ENCODE results near the gene AK9.

The AK9 gene

DNA sequence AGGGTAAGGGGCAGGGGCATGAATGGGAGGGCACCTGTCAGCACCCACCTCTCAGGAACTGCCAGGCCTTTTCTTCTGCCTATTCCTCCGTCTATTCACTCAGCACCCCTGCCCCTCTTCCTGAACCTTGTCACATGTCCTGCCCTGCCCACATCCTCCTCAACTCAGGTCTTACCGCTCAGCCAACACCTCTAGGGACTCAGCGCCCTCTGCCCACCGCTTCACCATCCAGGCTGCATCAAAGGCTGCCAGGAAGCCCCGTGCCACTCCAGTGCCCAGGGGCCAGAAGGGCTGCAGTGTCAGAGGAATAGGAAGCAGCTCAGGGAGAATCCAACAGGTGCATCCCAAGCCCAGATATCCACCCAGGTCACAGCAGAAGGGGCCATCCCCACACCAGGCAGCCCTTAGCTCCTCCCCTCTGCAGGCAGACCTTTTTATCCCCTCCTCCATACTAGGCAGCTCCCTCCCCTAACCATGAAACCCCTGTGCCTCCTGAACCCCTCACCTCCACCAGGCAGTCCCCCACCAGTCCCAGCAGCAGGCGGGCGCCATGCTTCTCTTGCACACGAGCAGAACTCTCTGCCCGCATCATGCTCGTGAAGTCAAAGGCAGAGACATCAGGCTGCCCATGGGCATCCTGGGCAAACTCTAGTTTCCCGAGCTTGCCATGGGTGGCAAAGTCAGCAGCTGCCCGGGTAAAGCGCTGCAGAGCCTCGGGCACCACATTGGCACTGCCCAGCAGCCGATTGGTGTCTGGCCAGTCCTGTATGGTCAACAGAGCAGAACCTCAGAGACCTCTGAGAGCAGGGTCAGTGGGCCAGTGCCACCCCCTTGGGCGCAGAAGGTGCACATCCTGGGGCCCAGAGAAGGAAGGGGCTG lies 241.0 kb downstream of the AK9 start:
- no peaks in the 10 kb centered on the region for H3K9me2 ChIP-seq (replicated peaks; ENCODE audit: low read depth, low read length)
- TF ChIP-seq, protein P1, sequence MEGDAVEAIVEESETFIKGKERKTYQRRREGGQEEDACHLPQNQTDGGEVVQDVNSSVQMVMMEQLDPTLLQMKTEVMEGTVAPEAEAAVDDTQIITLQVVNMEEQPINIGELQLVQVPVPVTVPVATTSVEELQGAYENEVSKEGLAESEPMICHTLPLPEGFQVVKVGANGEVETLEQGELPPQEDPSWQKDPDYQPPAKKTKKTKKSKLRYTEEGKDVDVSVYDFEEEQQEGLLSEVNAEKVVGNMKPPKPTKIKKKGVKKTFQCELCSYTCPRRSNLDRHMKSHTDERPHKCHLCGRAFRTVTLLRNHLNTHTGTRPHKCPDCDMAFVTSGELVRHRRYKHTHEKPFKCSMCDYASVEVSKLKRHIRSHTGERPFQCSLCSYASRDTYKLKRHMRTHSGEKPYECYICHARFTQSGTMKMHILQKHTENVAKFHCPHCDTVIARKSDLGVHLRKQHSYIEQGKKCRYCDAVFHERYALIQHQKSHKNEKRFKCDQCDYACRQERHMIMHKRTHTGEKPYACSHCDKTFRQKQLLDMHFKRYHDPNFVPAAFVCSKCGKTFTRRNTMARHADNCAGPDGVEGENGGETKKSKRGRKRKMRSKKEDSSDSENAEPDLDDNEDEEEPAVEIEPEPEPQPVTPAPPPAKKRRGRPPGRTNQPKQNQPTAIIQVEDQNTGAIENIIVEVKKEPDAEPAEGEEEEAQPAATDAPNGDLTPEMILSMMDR (conservative IDR thresholded peaks at IDR 0.05; ENCODE audit: low read length), result peak; percentile 43
- TF ChIP-seq EZH2phosphoT487 (IDR thresholded peaks at IDR 0.05; ENCODE audit: borderline replicate concordance), result no peak
- H3K4me3 ChIP-seq (ENCODE audit: low read length, poor library complexity, severe bottlenecking), result peak overlapping the region; percentile 51
- peak overlapping the region; percentile 52 for H3K9ac ChIP-seq (ENCODE audit: low read depth, low read length, poor library complexity, severe bottlenecking)
- H3K4me1 ChIP-seq (ENCODE audit: insufficient read depth, low read length, poor library complexity, severe bottlenecking), result peaks cover 55% of the 10 kb centered on the region
- peaks cover 35% of the 10 kb centered on the region; the same call in 1 of the 2 replicates for H3K36me3 ChIP-seq (ENCODE audit: insufficient read depth, low read length)
- no peaks in the 10 kb centered on the region for H3K9me3 ChIP-seq (ENCODE audit: insufficient read depth, low read depth, low read length)
- peaks cover 2% of the 10 kb centered on the region for H4K20me1 ChIP-seq (ENCODE audit: insufficient read depth, low read length, poor library complexity, severe bottlenecking)
- H3K4me2 ChIP-seq (ENCODE audit: low read depth, low read length, poor library complexity, severe bottlenecking), result peak overlapping the region; percentile 72
- H3K79me2 ChIP-seq (ENCODE audit: insufficient read depth, low read length), result peaks cover 48% of the 10 kb centered on the region
- no peaks in the 10 kb centered on the region for H3F3A ChIP-seq (ENCODE audit: low read depth)
- no peaks in the 10 kb centered on the region for H3K27me3 ChIP-seq (ENCODE audit: insufficient read depth, low read length, poor library complexity, severe bottlenecking)
- H2AFZ ChIP-seq (ENCODE audit: low read length), result no peak overlapping the region

DNA sequence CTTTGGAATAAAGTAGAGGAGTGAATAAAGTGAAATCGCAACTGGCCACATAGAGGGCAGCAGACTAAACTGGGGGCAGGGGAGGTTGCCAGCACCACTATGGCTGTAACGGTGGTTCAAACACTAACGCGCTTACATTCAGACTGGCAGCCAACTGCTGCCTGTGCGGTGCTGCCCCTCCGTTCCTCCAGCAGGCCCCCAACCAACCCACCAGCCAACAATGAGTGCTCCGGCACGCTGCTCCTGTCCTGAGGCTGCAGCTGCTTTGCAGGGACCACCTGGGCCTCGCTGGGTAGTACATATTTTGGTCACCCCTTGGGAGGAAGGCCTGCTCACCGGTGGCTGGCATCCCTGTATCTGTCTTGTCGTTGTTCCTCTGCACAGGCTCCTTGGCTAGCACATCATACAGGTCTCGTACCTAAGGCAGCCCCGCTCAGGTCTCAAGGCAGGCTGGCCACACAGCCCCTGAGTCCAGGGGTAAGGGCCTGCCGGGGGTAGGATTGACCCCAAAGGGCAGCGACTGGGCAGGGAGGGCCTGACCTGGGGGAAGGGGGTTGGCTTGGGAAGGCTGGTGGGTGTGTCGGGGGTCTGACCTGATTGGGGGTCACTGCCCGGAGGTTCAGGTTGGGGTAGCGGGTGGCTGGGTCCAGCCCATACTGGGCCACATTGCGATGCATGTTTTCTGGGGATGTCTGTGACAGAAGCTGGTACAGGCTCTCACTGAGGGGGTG lies 241.8 kb downstream of the AK9 start:
- H4K20me1 ChIP-seq (ENCODE audit: insufficient read depth, low read length, poor library complexity, severe bottlenecking), result peaks cover 2% of the 10 kb centered on the region

DNA sequence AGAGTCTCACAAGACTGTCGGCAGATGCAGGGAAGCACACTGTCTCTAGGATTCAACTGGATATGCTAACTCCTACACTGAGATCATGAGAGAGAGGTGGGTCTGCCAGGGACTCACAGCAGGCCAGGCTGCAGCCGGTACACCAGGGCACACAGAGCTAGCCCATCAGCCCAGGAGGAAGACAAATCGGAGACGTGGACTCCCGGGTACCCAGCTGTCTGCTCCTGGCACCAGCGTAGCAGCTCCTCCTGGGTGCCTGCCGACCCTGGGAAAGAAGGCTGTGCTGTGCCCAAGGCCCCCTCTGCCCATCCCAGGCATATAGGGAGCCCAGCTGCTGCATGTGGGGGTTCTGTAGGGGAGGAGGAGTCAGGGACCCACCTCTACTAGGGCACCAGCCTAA lies 242.4 kb downstream of the AK9 start:
- H3K79me2 ChIP-seq (ENCODE audit: insufficient read depth, low read length), result peaks cover 39% of the 10 kb centered on the region
- H4K20me1 ChIP-seq (ENCODE audit: insufficient read depth, low read length, poor library complexity, severe bottlenecking), result peaks cover 2% of the 10 kb centered on the region
- no peaks in the 10 kb centered on the region for H3K9me3 ChIP-seq (ENCODE audit: insufficient read depth, low read depth, low read length)
- no peaks in the 10 kb centered on the region for H3K9me2 ChIP-seq (replicated peaks; ENCODE audit: low read depth, low read length)
- no peaks in the 10 kb centered on the region for H3F3A ChIP-seq (ENCODE audit: low read depth)
- H3K9ac ChIP-seq (ENCODE audit: low read depth, low read length, poor library complexity, severe bottlenecking), result peak overlapping the region; percentile 31
- peaks cover 48% of the 10 kb centered on the region; the same call in 1 of the 2 replicates for H3K36me3 ChIP-seq (ENCODE audit: insufficient read depth, low read length)
- H3K27me3 ChIP-seq (ENCODE audit: insufficient read depth, low read length, poor library complexity, severe bottlenecking), result no peaks in the 10 kb centered on the region
- H3K4me2 ChIP-seq (ENCODE audit: low read depth, low read length, poor library complexity, severe bottlenecking), result peak overlapping the region; percentile 72
- TF ChIP-seq EZH2phosphoT487 (IDR thresholded peaks at IDR 0.05; ENCODE audit: borderline replicate concordance), result no peak
- TF ChIP-seq, protein P1 (conservative IDR thresholded peaks at IDR 0.05; ENCODE audit: low read length), result no peak
- no peak overlapping the region for H2AFZ ChIP-seq (ENCODE audit: low read length)
- H3K4me1 ChIP-seq (ENCODE audit: insufficient read depth, low read length, poor library complexity, severe bottlenecking), result peaks cover 45% of the 10 kb centered on the region
- no peak overlapping the region for H3K4me3 ChIP-seq (ENCODE audit: low read length, poor library complexity, severe bottlenecking)

More for the DNA sequence above, 241.8 kb downstream of the AK9 start:
- Histone ChIP-seq H2AFZ (ENCODE audit: low read length) (no peak overlapping the region), H3K9me3 (ENCODE audit: insufficient read depth, low read depth, low read length) (no peaks in the 10 kb centered on the region), H3K79me2 (ENCODE audit: insufficient read depth, low read length) (peaks cover 46% of the 10 kb centered on the region), H3K9me2 (replicated peaks; ENCODE audit: low read depth, low read length) (no peaks in the 10 kb centered on the region), H3K4me2 (ENCODE audit: low read depth, low read length, poor library complexity, severe bottlenecking) (peak overlapping the region; percentile 72), H3K27me3 (ENCODE audit: insufficient read depth, low read length, poor library complexity, severe bottlenecking) (no peaks in the 10 kb centered on the region), H3K9ac (ENCODE audit: low read depth, low read length, poor library complexity, severe bottlenecking) (peak overlapping the region; percentile 52), H3K4me3 (ENCODE audit: low read length, poor library complexity, severe bottlenecking) (peak overlapping the region; percentile 51), H3F3A (ENCODE audit: low read depth) (no peaks in the 10 kb centered on the region), H3K4me1 (ENCODE audit: insufficient read depth, low read length, poor library complexity, severe bottlenecking) (peaks cover 51% of the 10 kb centered on the region), H3K36me3 (ENCODE audit: insufficient read depth, low read length) (peaks cover 42% of the 10 kb centered on the region; the same call in 1 of the 2 replicates)
- TF ChIP-seq, protein P1 (conservative IDR thresholded peaks at IDR 0.05; ENCODE audit: low read length), result no peak
- TF ChIP-seq EZH2phosphoT487 (IDR thresholded peaks at IDR 0.05; ENCODE audit: borderline replicate concordance), result no peak
